Left ventricle myocardium inferior (tissue), 1 donor: ENCODE measurements around the gene BRAT1. TPM values are rescaled to one million over a fixed set of nuclear protein-coding genes. Genes with fewer than 3 reads are reported as not detected.

Experiments
- DNase-seq: peaks from one replicate; pipeline ENCODE4 v3.0.0-alpha.2; 2020
- H3K27ac ChIP-seq: fragments of 200-600 bp; replicated peaks from 2 replicates; pipeline ENCODE4 v1.8.0; 2021
- H3K27me3 ChIP-seq: fragments of 200-600 bp; 2 replicates; pipeline ENCODE4 v1.8.0; 2021; ENCODE audit warnings: low read depth
- H3K36me3 ChIP-seq: fragments of 200-600 bp; 2 replicates; pipeline ENCODE4 v1.8.0; 2021
- H3K4me1 ChIP-seq: fragments of 200-600 bp; 2 replicates; pipeline ENCODE4 v1.8.0; 2021
- H3K4me3 ChIP-seq: fragments of 200-600 bp; 2 replicates; pipeline ENCODE4 v1.8.0; 2021; ENCODE audit warnings: mild to moderate bottlenecking, moderate library complexity
- H3K9me3 ChIP-seq: fragments of 200-600 bp; replicated peaks from 2 replicates; pipeline ENCODE4 v1.8.0; 2021
- intact Hi-C: fragments of 100-400 bp; cut with micrococcal nuclease; formaldehyde crosslinking; loops from one replicate; pipeline ENCODE4 v1.11.0; 2022
- total RNA-seq: library from RNA; stranded (reverse); fragmentation: NEBNext Ultra II Directional; extraction: Animal tissue kit (Norgen Biotek cat#: 25700); gene quantifications from one replicate; pipeline ENCODE4 v1.2.1, GENCODE V29; 2021
- TF ChIP-seq, protein P1 (sequence below): fragments of 200-600 bp; IDR thresholded peaks from 2 replicates; pipeline ENCODE4 v1.8.0; 2021; ENCODE audit warnings: antibody characterized with exemption, mild to moderate bottlenecking, borderline replicate concordance
- donor health status: DM: no; HTN: yes; CAD: no; lungs with severe emphysema.

The BRAT1 gene
- total RNA-seq, 1 donor from 2014 or later: 13.7 TPM

DNA sequence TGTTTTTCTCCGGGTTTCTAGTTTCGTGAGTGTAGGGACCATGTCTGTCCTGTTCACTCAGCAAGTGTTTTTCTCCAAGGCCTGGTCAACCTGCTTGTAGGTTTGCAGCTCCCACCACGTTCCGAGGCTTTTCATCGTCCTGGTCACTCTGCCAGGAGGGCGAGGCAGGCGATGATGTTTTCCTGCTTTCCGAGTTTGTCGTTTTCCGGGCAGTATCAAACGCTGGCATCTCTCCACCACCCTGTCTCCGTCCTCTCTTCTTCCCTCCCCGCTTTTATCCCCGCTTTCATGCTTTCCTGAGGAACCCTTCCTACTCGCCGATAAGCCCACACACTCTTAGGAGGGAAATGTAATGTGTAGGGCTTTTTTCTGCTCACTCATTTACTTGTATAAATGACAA, 14.7 kb upstream of the BRAT1 start:
- TF ChIP-seq, protein P1, sequence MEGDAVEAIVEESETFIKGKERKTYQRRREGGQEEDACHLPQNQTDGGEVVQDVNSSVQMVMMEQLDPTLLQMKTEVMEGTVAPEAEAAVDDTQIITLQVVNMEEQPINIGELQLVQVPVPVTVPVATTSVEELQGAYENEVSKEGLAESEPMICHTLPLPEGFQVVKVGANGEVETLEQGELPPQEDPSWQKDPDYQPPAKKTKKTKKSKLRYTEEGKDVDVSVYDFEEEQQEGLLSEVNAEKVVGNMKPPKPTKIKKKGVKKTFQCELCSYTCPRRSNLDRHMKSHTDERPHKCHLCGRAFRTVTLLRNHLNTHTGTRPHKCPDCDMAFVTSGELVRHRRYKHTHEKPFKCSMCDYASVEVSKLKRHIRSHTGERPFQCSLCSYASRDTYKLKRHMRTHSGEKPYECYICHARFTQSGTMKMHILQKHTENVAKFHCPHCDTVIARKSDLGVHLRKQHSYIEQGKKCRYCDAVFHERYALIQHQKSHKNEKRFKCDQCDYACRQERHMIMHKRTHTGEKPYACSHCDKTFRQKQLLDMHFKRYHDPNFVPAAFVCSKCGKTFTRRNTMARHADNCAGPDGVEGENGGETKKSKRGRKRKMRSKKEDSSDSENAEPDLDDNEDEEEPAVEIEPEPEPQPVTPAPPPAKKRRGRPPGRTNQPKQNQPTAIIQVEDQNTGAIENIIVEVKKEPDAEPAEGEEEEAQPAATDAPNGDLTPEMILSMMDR: no peak
- DNase-seq: no peak
- Histone ChIP-seq H3K36me3 (peaks cover 28% of the 10 kb centered on the region), H3K27me3 (no peaks in the 10 kb centered on the region), H3K4me3 (no peak overlapping the region), H3K4me1 (peaks cover 15% of the 10 kb centered on the region), H3K9me3 (no peaks in the 10 kb centered on the region), H3K27ac (no peak overlapping the region)
- intact Hi-C loops: no loop called here

DNA sequence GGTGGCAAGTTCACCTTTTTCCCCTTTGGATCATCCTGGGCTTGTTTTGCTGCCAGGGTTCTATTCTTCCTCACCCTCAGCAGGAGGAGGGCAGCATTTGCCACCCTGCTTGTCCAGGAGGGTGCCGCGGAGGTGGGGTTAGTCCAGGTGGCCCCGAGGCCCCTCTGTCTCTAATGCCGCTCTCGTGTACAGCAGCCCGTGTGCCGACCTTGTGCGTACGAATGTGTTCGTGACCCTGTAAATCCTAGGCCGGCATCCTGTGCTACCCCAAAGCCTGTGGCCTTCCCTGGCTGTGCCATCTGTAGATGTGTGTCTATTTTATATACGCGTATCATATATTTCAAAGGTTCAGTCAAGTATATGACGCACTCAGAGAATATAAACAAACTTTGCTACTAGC, 14.1 kb upstream of the BRAT1 start:
- Histone ChIP-seq H3K27me3 (no peaks in the 10 kb centered on the region), H3K4me3 (no peak overlapping the region), H3K9me3 (no peaks in the 10 kb centered on the region), H3K4me1 (peaks cover 15% of the 10 kb centered on the region), H3K36me3 (peaks cover 28% of the 10 kb centered on the region), H3K27ac (no peak overlapping the region)
- intact Hi-C loops: loop anchor here (5.0 kb wide), 1 partner anchor 113 kb away; no protein-coding TSS in a partner anchor
- TF ChIP-seq, protein P1: no peak
- no peak for DNase-seq

DNA sequence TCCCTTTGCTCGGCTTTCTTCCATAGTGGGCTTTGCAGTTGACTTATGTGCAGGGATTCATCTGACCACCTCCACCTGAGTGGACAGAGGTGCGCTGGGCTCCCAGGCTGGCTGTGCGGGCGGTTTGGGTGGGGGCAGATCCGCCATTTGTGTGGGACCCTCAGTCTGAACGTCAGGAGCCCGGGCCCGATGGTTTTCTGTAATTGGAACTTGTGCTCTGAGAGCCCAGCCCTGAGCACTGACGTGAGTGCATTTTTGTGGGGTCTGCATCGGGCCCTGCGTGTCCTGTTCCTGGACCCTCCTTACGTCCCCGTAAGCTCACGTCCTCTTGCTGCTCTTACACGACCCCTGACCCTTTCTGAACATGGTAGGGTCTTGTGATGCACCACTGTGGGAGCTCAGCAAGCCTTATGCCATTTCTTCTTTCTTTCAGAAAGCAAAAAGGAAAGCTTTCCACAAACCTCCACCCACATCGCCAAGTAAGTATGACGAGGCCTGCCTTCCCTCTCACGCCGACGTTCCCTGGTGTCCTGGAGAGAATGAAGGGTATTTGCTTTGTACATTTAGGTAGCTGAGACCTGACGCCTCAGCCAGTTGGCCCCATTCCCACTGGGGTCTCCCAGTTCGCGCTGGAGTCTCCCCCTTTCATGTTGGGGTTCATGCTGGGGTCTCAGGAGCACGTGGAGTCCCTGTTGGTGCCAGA, 13.3 kb upstream of the BRAT1 start:
- H3K4me3 ChIP-seq: no peak overlapping the region
- TF ChIP-seq, protein P1: no peak
- no peaks in the 10 kb centered on the region for H3K9me3 ChIP-seq
- H3K27me3 ChIP-seq: no peaks in the 10 kb centered on the region
- DNase-seq: no peak
- H3K27ac ChIP-seq: no peak overlapping the region
- H3K4me1 ChIP-seq: peaks cover 15% of the 10 kb centered on the region
- intact Hi-C loops: loop anchor here (5.0 kb wide), 1 partner anchor 114 kb away; no protein-coding TSS in a partner anchor
- H3K36me3 ChIP-seq: peaks cover 21% of the 10 kb centered on the region

DNA sequence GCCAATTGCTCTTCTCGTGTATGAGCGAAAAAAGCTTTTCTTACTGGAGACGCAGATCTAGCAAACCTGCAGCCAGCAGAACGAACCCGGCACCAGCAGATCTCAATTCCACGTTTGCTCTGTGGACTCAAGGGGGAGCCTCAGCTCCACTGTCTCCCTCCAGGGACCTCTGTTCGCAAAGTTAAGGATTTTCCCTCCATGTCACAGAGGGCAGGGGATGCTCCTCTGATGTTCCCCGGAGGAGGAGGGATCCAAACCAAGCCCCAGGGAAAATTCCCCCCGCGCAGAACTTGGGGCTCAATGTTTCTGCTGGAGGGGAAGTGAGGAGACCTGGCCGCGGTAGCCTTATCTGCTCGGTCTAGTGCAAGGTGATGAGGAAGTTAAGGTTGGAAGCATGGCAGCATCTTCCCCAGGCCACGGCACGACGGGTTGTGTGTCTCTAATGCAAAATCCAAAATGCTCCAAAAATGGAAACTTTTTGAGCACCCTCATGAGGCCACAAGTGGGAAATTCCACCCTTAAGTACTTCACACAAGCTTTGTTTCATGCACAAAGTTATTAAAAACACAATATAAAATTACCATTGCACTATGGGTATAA, 12.5 kb upstream of the BRAT1 start:
- Histone ChIP-seq H3K36me3 (peaks cover 16% of the 10 kb centered on the region), H3K4me3 (no peak overlapping the region)
- DNase-seq: peak; percentile 40

DNA sequence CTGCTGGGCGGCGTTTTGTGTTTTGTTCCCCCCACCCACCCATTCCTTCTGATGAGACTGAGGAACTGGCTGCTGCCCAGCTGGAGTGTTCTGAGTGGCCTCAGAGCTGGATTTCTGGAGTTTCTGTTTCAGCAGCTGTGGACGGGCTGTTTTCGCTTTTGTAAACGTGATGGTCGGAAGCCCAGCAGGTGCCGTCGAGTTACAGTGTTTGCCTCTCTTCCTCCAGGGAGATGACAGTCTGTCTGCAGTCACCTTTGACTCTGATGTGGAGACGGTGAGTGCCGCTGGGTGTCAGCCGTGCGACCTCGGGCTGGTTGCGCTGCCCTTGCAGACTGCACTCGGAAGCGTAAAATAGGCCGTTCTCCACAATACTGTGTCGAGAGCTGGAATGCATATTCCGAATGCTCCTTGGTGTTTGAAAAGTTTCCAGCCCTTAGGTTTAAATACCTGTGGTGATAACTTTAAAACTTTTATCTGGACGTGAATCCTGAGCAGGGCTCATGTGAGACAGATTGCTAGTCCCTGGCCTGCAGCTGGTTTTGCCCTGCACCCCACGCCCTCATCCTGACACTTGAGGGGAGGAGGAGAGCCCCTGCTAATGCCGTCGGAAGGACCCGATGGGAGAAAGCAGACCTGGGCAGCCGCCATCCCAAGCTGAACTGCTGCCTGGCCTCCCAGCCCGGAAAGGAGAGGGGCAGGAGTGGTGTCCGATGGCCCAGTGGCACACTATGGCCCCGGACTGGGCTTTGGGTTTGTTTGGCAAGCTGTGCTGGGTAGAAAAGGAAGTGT, 11.8 kb upstream of the BRAT1 start:
- intact Hi-C loops: loop anchor here (5.0 kb wide), 1 partner anchor 115 kb away; no protein-coding TSS in a partner anchor
- peak; percentile 43 for DNase-seq
- Histone ChIP-seq H3K9me3 (no peaks in the 10 kb centered on the region), H3K36me3 (peaks cover 11% of the 10 kb centered on the region), H3K4me1 (peaks cover 15% of the 10 kb centered on the region), H3K27me3 (no peaks in the 10 kb centered on the region), H3K4me3 (peak overlapping the region; percentile 25), H3K27ac (peak overlapping the region; percentile 11)
- TF ChIP-seq, protein P1: no peak

More for the DNA sequence above, 12.5 kb upstream of the BRAT1 start:
- H3K27me3 ChIP-seq: no peaks in the 10 kb centered on the region
- no peak overlapping the region for H3K27ac ChIP-seq
- intact Hi-C loops: loop anchor here (5.0 kb wide), 1 partner anchor 115 kb away; no protein-coding TSS in a partner anchor
- no peaks in the 10 kb centered on the region for H3K9me3 ChIP-seq
- TF ChIP-seq, protein P1: peak; percentile 76
- H3K4me1 ChIP-seq: peaks cover 15% of the 10 kb centered on the region
